Ovary (tissue), 9 donors: ENCODE results near the gene EXOC6B. TPM values are rescaled to one million over a fixed set of nuclear protein-coding genes. Genes with fewer than 3 reads are reported as not detected.

Source experiments
- DNase-seq, 5 donors: peaks; one replicate each; pipeline ENCODE4 v3.0.0-alpha.2; 2019 to 2020
- H3K27ac ChIP-seq, 2 donors: fragments of 200-600 bp; one replicate each; pipeline versions ENCODE4 v1.5.1 to v1.8.0; 2019 to 2022
- H3K27me3 ChIP-seq: fragments of 200-600 bp; one replicate; pipeline ENCODE4 v1.8.0; 2022
- H3K36me3 ChIP-seq: fragments of 200-600 bp; sonication (generic); one replicate; pipeline ENCODE4 v1.5.1; 2019
- H3K4me1 ChIP-seq: one replicate; pipeline ENCODE4 v1.8.1; 2013; ENCODE audit warnings: mild to moderate bottlenecking, moderate library complexity; ENCODE audit not compliant: insufficient read depth
- H3K4me3 ChIP-seq: fragments of 200-600 bp; sonication (generic); one replicate; pipeline ENCODE4 v1.5.1; 2017
- H3K9me3 ChIP-seq, 2 donors: fragments of 200-600 bp in 1 of 2; sonication (generic) in 1 of 2; one replicate each; pipeline versions ENCODE4 v1.5.1 to v1.8.1; 2013 to 2019; ENCODE audit warnings: mild to moderate bottlenecking in 1 of 2, moderate library complexity in 1 of 2
- EP300 ChIP-seq: sonication (generic); formaldehyde crosslinking; IDR thresholded peaks from one replicate; pipeline ENCODE4 v1.6.1; 2017; ENCODE audit warnings: antibody characterized with exemption
- POLR2A ChIP-seq: fragments of 450-650 bp; IDR thresholded peaks from one replicate; pipeline ENCODE4 v1.6.1; 2017; ENCODE audit warnings: antibody characterized with exemption, mild to moderate bottlenecking, moderate library complexity
- WGBS, 3 donors: extraction: QIAGEN DNeasy Blood & Tissue Kit in 1 of 3; methylation state at CpG; one replicate each; pipeline versions ENCODE4 v1.1.5 to v1.1.7; 2013 to 2017; 5-methylcytosine and 5-hydroxymethylcytosine counted together
- intact Hi-C, 4 donors: fragments of 100-400 bp; cut with DNase I; formaldehyde crosslinking; loops; one replicate each; pipeline versions ENCODE4 v1.11.0 to v1.15.1; 2022 to 2023
- polyA plus RNA-seq, 2 donors: library from polyadenylated mRNA; stranded (reverse); fragments of 200-250 nt in 1 of 2; fragments of 350-450 nt in 1 of 2; fragmentation: Illumina TruSeq in 1 of 2; extraction: RNeasy Lipid Tissue Mini Kit (QIAGEN cat#74804) in 1 of 2; gene quantifications; one replicate each; pipeline ENCODE4 v1.2.3, GENCODE V29; 2013 to 2014
- total RNA-seq, 7 donors: library from RNA; depleted of rRNA in 2 of 7; stranded (reverse); fragments of >200 nt in 2 of 7; fragmentation: NEBNext Ultra II Directional in 3 of 7; extraction: Animal tissue kit (Norgen Biotek cat#: 25700) in 3 of 7; gene quantifications; one replicate each; pipeline versions ENCODE4 v1.1.0 to v1.2.4, GENCODE V29; 2016 to 2023
- TF ChIP-seq, protein P1 (sequence below), 3 donors: fragments of 450-650 bp in 2 of 3; fragments of 200-600 bp in 1 of 3; IDR thresholded peaks; one replicate each; pipeline versions ENCODE4 v1.5.1 to v1.8.0; 2016 to 2022; ENCODE audit warnings: antibody characterized with exemption in 3 of 3, mild to moderate bottlenecking in 1 of 3
- donor health status: DM: no; HTN: no; CAD: no; lungs with moderate emphysema.
- donor health status: DM: no; HTN: no; CAD: no.
- donor health status: Bipolar disorder and iron deficiency.
- donor health status: DM: yes; HTN: yes; CAD: no.
- donor health status: DM: no; HTN: no; CAD: no.
- donor health status: DM: yes; HTN: yes; CAD: no.

The EXOC6B gene
- total and polyA plus RNA-seq, 9 donors = 11.9 to 84.9 (median 57.8) TPM

- TF ChIP-seq, protein P1, sequence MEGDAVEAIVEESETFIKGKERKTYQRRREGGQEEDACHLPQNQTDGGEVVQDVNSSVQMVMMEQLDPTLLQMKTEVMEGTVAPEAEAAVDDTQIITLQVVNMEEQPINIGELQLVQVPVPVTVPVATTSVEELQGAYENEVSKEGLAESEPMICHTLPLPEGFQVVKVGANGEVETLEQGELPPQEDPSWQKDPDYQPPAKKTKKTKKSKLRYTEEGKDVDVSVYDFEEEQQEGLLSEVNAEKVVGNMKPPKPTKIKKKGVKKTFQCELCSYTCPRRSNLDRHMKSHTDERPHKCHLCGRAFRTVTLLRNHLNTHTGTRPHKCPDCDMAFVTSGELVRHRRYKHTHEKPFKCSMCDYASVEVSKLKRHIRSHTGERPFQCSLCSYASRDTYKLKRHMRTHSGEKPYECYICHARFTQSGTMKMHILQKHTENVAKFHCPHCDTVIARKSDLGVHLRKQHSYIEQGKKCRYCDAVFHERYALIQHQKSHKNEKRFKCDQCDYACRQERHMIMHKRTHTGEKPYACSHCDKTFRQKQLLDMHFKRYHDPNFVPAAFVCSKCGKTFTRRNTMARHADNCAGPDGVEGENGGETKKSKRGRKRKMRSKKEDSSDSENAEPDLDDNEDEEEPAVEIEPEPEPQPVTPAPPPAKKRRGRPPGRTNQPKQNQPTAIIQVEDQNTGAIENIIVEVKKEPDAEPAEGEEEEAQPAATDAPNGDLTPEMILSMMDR (IDR thresholded peaks at IDR 0.05) = no peak
- TF ChIP-seq EP300 = no peak
- TF ChIP-seq POLR2A = no peak
- H3K4me3 ChIP-seq = no peak overlapping the region
- intact Hi-C loops = no loop called here
- no peaks in the 10 kb centered on the region for H3K36me3 ChIP-seq
- no peaks in the 10 kb centered on the region for H3K9me3 ChIP-seq
- DNase-seq = no peak
- H3K4me1 ChIP-seq = peaks cover 2% of the 10 kb centered on the region
- H3K27ac ChIP-seq = no peak overlapping the region
- WGBS, 3 donors = 68 to 80% (median 71%) methylated on average over 3 of the region's 3 CpGs
- H3K27me3 ChIP-seq = no peaks in the 10 kb centered on the region
These were observed 219.9 kb downstream of the EXOC6B start for GRCh38 chr2:72605836-72606442.

DNA sequence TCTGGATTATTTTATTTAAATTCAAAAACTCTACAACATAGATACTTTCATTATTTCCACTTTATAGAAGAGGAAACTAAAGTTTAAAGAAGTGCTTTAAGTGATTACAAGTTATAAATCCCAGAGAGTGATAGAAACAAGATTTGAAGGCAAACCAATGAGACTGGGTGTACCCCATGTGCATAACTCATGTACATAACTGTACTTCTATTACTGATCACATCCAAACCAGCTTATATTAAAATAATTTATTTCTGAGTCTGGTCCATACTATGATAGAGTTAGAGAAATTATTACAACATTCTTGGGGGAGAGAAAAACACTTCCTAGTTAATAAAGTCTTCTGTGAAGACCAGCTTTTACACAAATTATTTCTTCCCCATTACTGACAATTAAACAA, 221.4 kb downstream of the EXOC6B start:
- intact Hi-C loops = no loop called here
- no peaks in the 10 kb centered on the region for H3K9me3 ChIP-seq
- TF ChIP-seq EP300 = no peak
- TF ChIP-seq, protein P1 (IDR thresholded peaks at IDR 0.05) = no peak
- no peak for TF ChIP-seq POLR2A

GRCh38 chr2:72603481-72603880, 222.4 kb downstream of the EXOC6B start:
- WGBS, 3 donors = 63 to 66% (median 65%) methylated on average over 2 of the region's 2 CpGs
- TF ChIP-seq, protein P1 (IDR thresholded peaks at IDR 0.05) = no peak
- TF ChIP-seq EP300 (no peak), POLR2A (no peak)

More for the DNA sequence above, 221.4 kb downstream of the EXOC6B start:
- Histone ChIP-seq H3K4me1 (peaks cover 2% of the 10 kb centered on the region), H3K36me3 (no peaks in the 10 kb centered on the region), H3K4me3 (no peak overlapping the region), H3K27me3 (no peaks in the 10 kb centered on the region), H3K27ac (no peak overlapping the region)
- no peak for DNase-seq

GRCh38 chr2:72602711-72603110, 223.1 kb downstream of the EXOC6B start:
- H3K36me3 ChIP-seq = no peaks in the 10 kb centered on the region
- no peak overlapping the region for H3K4me3 ChIP-seq
- intact Hi-C loops = no loop called here
- H3K27me3 ChIP-seq = no peaks in the 10 kb centered on the region
- H3K4me1 ChIP-seq = peaks cover 2% of the 10 kb centered on the region
- no peak overlapping the region for H3K27ac ChIP-seq
- TF ChIP-seq EP300 = no peak
- TF ChIP-seq, protein P1 (IDR thresholded peaks at IDR 0.05) = no peak
- no peak for TF ChIP-seq POLR2A
- DNase-seq = no peak
- H3K9me3 ChIP-seq = no peaks in the 10 kb centered on the region
- 87 to 88% (median 88%) methylated on average over 3 of the region's 3 CpGs for whole genome bisulfite sequencing, 3 donors

More at GRCh38 chr2:72603481-72603880, 222.4 kb downstream of the EXOC6B start:
- Histone ChIP-seq H3K4me1 (peaks cover 2% of the 10 kb centered on the region), H3K9me3 (no peaks in the 10 kb centered on the region), H3K4me3 (no peak overlapping the region), H3K27ac (no peak overlapping the region), H3K27me3 (no peaks in the 10 kb centered on the region), H3K36me3 (no peaks in the 10 kb centered on the region)
- intact Hi-C loops = no loop called here
- no peak for DNase-seq
